ENCODE results near the gene MUC21.

GRCh38 chr6:30963641-30964040 lies 19.9 kb upstream of the MUC21 start:
- TF ChIP-seq, protein P1, sequence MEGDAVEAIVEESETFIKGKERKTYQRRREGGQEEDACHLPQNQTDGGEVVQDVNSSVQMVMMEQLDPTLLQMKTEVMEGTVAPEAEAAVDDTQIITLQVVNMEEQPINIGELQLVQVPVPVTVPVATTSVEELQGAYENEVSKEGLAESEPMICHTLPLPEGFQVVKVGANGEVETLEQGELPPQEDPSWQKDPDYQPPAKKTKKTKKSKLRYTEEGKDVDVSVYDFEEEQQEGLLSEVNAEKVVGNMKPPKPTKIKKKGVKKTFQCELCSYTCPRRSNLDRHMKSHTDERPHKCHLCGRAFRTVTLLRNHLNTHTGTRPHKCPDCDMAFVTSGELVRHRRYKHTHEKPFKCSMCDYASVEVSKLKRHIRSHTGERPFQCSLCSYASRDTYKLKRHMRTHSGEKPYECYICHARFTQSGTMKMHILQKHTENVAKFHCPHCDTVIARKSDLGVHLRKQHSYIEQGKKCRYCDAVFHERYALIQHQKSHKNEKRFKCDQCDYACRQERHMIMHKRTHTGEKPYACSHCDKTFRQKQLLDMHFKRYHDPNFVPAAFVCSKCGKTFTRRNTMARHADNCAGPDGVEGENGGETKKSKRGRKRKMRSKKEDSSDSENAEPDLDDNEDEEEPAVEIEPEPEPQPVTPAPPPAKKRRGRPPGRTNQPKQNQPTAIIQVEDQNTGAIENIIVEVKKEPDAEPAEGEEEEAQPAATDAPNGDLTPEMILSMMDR (IDR thresholded peaks at IDR 0.05; ENCODE audit: low read length): no peak
- no peak for TF ChIP-seq EZH2 (IDR thresholded peaks at IDR 0.05; ENCODE audit: borderline replicate concordance, low read length)

Measured in OCI-LY1 (cell line).